Activated CD8-positive, alpha-beta memory T cell treated with anti-CD3 and anti-CD28 coated beads, Interleukin-2, amount 50 U/mL, for 4 hours (primary cell): Measurements from ENCODE around the gene DGKD.

Source experiments
- DNase-seq: peaks from one replicate; pipeline ENCODE4 v3.0.0-alpha.2; 2020

Gene DGKD

DNA sequence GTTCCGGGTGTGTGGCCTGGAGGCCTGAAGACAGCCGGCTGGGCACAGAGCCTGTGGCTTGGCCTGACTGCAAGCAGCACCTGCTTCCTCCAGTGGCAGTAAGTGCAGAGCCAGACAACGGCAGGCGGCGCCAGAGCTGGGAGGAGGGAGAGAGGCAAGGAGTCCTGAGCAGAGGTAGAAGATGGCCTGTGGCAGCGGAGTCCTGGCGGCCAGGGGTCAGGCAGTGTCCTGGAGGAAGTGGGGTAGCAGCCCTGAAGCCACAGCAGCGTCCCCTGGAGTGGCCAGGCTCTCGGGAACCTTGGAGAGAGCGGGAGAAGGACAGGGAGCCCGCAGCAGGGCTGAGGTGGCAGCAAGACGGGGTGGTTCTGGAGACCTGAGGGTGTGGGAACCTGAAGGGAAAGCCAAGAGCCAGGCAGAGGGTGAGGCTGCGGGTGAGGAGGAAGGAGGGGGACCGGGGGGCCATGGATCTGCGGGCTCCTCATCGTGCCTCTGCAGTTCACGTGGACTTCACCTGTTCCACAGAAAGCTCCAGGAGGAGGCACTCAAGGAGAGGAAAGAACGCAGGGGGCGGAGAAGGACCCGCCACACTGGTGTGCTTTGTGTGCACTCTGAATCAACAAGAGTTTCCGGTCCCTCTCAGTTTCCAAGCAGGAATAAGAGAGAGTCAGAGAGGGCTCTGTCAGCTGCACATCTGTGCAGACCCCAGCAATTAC is 126.4 kb downstream of the DGKD start:
- DNase-seq = no peak

DNA sequence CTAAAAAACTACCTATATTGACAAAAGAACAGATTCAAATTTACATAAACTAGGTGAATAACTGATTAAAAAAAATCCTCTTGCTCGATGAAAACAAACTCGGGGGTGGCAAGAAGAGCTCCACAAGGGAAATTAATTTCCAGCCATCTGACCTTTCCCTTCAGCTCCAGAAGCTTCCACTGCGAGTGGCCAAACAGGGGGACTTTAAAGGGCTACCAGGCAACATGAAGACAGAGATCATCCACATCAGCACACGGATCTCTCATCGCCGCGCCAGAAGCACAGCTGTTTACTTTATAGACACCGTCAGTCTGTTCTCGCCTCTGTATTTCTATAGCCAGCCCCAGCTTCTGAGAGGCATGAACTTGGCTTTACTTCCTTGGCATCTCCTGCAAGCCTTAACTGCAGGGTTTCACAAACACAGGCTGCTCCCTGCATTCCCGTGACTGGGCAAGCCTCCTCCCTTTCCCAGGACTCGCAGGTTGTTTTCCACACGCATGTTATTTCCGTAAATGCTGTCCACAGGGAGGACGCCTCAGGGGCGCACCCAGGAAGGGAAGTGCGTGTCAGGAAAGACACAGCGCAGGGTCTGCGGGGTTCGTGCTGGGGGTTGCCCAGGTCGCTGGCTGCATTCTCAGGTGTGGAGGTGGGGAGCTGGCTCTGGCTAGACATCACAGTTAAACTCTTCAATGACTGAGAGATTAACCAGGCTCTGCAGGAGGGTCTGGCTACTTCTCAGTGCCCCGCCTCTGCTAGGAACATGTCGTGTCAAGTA is 127.3 kb downstream of the DGKD start:
- no peak for DNase-seq

DNA sequence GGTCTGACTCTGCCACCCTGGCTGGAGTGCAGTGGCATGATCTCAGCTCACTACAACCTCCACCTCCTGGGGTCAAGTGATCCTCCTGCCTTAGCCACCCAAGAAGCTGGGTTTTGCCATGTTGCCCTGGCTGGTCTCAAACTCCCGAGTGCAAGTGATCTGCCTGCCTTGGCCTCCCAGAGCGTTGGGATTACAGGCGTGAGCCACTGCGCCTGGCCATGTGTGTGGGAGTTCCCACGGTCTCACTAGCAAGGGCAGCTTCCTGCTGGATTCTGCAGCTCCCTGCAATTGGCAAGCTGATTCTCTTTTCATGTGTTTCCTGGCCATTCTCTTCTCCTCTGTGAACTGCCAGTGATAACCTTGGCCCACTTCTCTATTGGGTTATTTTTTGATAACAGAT is 128.3 kb downstream of the DGKD start:
- no peak for DNase-seq

DNA sequence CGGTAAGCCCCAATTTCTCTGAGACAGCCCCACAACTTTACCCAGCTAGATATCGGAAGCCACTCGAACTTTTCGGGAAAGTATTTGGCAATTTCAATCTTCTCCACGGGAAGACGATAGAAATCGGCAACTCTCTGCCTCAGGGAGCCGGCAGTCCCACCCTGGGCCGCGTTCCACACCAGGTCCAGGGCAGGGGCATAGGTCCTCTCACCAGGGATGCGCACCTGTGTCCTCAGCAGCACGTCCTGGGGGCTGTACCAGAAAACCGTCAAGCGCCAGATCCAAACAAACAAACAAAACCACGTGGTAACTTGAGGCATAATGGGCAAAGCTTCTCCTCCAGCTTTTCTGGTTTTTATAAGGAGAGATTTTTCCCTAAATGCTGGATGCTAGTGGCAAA is 131.4 kb downstream of the DGKD start:
- no peak for DNase-seq

GRCh38 chr2:233486357-233486756 is 132.1 kb downstream of the DGKD start:
- no peak for DNase-seq

DNA sequence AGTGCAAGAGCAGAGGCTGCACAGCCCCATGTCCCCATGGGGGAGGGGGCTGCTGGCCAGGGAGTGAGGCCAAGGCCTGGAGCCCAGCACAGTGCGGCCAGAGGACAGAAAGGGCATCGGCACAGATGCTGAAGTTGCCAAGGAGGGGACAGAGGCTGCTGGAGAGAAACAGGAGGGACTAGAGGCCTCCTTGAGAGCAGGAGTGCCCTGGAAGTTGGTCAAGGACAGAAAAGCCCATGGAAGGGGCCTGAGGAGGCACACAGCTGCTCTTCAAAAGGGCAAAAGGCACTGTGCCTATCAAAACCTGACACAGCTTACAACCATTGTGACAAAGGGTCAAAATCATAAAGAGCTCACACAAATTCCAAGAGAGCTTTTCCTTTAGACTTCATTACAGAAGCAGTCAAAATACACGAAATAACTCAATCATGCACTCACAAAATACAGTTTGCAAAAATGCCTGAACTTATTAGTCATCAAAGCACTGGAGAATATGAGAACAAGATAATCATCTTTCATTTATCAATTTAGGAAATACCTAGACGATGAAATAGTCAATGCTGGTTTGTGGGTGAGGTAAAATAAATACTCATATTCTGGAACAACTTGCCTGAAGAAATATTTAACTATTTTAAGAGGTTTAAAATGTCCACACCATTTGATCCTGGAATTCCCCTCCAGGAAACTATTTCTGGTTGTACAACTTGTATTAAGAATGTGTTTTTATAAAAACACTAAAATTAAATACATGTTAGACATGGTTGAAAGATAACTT is 132.7 kb downstream of the DGKD start:
- DNase-seq = no peak

DNA sequence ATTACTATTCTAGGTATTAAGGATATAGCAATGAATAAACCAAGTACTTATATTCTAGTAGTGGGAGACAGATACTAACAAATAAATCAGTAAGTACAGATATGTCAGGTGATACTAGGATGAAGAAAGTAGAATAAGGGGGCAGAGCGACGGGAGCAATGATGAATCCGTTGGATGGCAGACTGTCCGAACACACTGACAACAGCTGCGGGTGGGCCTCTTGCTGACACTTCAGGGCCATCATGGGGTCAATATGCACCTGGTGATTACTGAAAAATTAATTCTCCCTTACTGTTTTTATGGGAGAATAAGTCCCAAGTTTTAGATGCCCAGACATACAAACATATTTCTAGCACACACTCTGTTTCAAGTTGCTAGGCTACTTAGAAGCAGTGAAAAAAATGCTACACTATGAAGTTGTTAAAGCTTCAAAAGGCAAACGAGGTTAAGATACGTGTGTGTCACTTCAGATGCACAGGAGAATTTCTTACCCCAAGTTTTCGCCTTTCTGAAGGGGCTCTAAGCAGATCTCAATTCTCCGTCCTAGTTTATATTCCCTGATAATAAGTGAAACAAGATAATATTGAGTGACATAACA is 133.6 kb downstream of the DGKD start:
- no peak for DNase-seq

- no peak for DNase-seq
Measured at GRCh38 chr2:233489143-233489542, 134.8 kb downstream of the DGKD start.

DNA sequence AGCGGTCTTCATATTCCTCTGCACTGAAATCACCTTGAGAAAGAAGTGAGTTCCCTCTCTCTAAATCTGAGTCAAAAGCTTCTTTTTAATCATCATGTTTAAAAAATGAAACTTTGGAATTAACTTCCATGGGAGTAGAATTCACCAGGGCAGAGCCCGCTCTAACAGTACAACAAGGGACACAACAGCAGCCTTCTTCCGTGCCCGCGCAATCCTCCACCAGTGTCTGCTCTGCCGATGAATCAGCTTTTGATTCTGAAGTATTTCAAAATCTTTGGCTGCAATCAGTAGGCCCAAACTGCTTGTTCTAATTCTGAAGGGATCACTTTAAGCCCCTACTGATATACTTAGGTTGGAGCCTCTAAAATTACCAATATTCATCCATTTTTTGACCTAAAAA is 135.4 kb downstream of the DGKD start:
- no peak for DNase-seq

DNA sequence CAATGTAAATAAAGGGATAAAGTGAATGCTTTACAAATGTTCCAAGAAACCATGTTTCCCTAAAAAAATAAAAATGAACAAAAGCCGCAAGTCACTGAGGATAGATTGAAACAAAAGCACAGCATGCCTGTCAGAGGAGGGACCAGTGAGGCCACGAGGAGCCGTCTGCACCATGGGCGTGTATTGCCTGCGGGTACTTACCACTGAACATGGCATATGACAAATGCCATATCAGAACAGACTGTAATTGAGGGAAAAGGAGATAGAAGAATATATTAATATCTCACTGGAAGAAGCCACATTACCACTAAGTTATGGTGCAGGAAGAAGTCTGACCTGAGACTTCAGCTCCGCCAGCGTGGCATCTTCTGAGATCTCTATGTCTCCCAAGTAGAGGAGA is 136.5 kb downstream of the DGKD start:
- DNase-seq = no peak

DNA sequence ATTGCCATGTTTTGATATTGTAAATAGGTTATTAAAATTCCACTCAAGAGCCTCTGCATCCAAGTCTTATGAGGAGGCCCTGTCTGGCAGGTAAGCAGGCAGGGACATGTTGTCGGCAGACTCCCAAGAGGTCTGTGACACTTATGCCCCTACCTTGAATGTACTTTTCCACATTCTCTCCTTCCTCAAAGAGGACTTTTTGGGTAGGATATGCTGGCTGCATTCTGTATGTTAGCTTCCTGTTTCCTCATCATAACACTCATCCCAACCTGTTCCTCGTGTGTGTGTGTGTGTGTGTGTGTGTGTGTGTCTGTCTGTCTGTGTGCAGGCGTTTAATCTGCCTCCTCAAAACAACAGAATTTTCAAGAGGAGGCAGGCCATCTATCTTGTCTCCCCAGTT is 137.0 kb downstream of the DGKD start:
- no peak for DNase-seq

GRCh38 chr2:233492078-233492477 is 137.8 kb downstream of the DGKD start:
- DNase-seq = no peak

DNA sequence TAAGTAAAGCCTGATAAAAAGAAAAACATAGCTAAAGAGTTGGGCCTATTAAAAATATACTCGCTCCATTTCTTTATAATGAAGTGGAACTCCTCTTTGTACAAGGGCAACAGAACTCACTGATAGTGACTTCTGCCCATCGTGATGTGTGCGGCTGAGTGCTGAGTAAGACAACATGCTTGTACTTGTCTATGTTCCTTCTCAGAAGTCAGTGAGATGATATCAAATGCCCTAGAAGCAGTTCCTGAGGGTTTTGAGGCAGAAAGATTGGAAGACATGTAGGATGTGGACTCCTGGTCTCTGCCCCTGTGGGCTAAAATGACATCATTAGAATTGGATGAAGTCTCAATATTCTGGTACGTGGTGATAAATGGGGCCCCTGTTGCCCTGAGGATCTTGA is 138.5 kb downstream of the DGKD start:
- no peak for DNase-seq

DNA sequence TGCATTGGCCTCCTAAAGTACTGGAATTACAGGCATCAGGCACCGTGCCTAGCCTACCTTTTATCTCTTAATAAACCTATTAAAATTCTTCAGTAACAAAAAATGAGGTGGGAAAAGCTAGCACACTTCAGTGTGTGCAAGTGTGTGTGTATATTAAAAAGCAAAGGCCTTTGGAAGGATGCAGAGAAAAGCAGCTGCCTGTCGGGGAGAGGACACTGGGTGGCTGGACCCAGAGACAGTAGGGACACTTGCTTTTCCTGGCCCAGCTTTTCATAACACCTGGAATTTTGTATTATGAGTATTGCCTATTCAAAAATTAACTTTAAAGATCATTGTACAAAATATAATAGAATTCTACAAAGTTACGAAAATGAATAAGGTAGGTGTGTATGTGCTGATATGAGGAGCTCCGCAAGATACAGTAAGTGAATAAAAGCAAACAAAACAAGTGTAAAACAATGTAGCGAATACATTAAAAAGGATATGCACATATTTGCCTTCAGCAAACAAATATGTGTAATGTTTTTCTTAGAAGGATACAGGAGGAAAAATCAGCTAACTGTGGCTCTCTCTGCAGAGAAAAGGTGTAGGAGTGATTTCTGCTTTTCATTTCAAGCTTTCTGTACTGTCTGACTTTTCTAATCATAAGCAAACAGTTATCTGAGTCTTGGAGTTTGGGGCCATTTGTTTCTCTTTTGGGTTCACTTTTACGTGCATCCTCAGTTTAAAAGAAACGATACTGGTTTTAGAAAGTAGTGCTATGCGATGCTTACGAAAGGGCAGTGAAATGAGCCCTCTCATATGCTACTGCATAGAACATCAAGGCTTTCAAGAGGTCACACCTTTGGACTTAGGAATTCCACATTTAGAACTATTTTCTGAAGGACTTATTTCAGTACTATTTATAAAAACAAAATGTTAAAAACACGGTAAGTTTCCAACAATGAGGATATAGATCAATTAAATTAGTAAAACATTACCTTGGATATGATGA is 141.5 kb downstream of the DGKD start:
- no peak for DNase-seq

DNA sequence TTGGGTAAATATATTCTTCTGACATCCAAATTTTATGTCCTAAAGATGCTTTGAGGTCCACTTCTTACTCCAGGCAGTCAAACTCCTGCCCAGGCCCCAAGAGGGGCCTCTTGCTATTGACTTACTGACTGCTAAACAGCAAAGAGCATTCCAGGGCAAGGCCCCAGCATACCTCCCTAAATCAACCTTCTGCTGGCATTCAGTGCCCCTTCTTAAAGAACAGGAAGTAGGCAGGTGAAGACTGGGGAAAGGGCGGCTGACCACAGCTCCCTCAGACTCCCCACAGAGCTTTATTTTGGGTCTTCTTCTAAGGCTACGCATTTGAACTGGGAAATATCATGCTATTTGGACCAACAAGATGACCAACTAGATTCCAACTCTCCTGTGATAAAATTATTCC is 143.4 kb downstream of the DGKD start:
- no peak for DNase-seq

DNA sequence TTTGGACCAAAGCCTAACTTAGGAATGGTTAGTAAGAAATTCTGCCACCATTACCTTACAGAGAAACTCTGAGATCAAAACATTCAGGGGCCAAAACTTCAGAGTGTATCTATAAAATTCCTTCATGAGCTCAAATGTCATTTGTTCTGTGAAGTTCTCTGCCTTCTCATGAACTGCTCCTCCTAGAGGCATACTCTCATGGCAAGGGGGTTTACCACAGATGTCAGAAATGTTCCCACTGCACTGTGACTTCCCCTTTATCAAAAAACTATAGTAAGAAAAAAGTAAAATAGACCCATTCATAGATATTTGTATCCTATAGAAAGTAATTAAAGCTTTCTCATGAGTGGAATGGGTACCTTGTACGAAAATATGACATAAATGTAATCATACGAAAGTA is 143.8 kb downstream of the DGKD start:
- no peak for DNase-seq

DNA sequence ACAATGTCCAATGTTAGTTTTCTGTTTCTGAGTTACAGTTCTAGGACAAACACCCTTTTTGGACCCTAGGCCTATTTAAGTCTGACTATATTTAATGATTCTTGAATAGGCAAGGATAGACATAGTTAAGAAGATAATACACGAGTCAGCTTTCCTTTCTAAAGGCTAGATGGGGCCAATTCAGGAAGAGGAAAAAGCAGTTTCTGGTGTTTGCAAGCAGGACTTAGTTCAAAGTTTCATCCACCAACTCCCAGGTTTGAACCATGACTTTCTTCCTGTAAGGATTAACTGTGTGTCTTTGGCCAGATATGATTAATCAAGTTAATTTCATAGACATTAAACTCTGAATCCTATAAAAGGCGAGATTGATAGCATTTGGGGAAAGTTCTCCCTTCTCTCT is 145.6 kb downstream of the DGKD start:
- DNase-seq = no peak

GRCh38 chr2:233501198-233502076 is 147.1 kb downstream of the DGKD start:
- no peak for DNase-seq

- DNase-seq = no peak
Measured at GRCh38 chr2:233503481-233503880, 149.2 kb downstream of the DGKD start.

GRCh38 chr2:233503947-233504637 is 149.8 kb downstream of the DGKD start:
- DNase-seq = no peak
